ENCODE measurements around the gene EPB41.
A peak's percentile ranks its signal among the peaks of the same experiment; 100 is the strongest.
"Not testable (repeated sequence)": the region's sequence is repeated elsewhere in the genome, so short reads cannot be mapped to it uniquely, and the experiment has no call there.

Gene EPB41

GRCh38 chr1:29052100-29052499 lies 137.7 kb downstream of the EPB41 start:
- peak in 1 of 2 experiments; percentile 6 for DNase-seq (ENCODE audit: low read depth in 2 of 2)

- no peak for DNase-seq (ENCODE audit: low read depth in 2 of 2)
Observed at GRCh38 chr1:29052941-29053340, 138.6 kb downstream of the EPB41 start.

- peak in 1 of 2 experiments; percentile 3 for DNase-seq (ENCODE audit: low read depth in 2 of 2)
Observed at GRCh38 chr1:29055160-29055559, 140.8 kb downstream of the EPB41 start.

GRCh38 chr1:29056256-29056655 lies 141.9 kb downstream of the EPB41 start:
- DNase-seq (ENCODE audit: low read depth in 2 of 2) = no peak

GRCh38 chr1:29057700-29058099 lies 143.3 kb downstream of the EPB41 start:
- no peak for DNase-seq (ENCODE audit: low read depth in 2 of 2)

- DNase-seq (ENCODE audit: low read depth in 2 of 2) = no peak
Observed at GRCh38 chr1:29062157-29062942, 148.0 kb downstream of the EPB41 start.

- no peak for DNase-seq (ENCODE audit: low read depth in 2 of 2)
Observed at GRCh38 chr1:29064064-29064463, 149.7 kb downstream of the EPB41 start.

- no peak for DNase-seq (ENCODE audit: low read depth in 2 of 2)
Observed at GRCh38 chr1:29077155-29077554, 162.8 kb downstream of the EPB41 start.

- DNase-seq (ENCODE audit: low read depth in 2 of 2) = not testable (repeated sequence)
Observed at GRCh38 chr1:29079916-29080629, 165.7 kb downstream of the EPB41 start.

GRCh38 chr1:29081201-29081600 lies 166.8 kb downstream of the EPB41 start:
- no peak for DNase-seq (ENCODE audit: low read depth in 2 of 2)

GRCh38 chr1:29082519-29082918 lies 168.2 kb downstream of the EPB41 start:
- DNase-seq (ENCODE audit: low read depth in 2 of 2) = no peak

- no peak for DNase-seq (ENCODE audit: low read depth in 2 of 2)
Observed at GRCh38 chr1:29083317-29084195, 169.2 kb downstream of the EPB41 start.

- DNase-seq (ENCODE audit: low read depth in 2 of 2) = no peak
Observed at GRCh38 chr1:29084196-29084521, 169.8 kb downstream of the EPB41 start.

GRCh38 chr1:29090937-29091618 lies 176.7 kb downstream of the EPB41 start:
- DNase-seq (ENCODE audit: low read depth in 2 of 2) = no peak

- DNase-seq (ENCODE audit: low read depth in 2 of 2) = not testable (repeated sequence)
Observed at GRCh38 chr1:29092704-29093103, 178.3 kb downstream of the EPB41 start.

GRCh38 chr1:29094433-29094832 lies 180.1 kb downstream of the EPB41 start:
- no peak for DNase-seq (ENCODE audit: low read depth in 2 of 2)

GRCh38 chr1:29094954-29095353 lies 180.6 kb downstream of the EPB41 start:
- no peak for DNase-seq (ENCODE audit: low read depth in 2 of 2)

GRCh38 chr1:29096231-29096886 lies 182.0 kb downstream of the EPB41 start:
- no peak for DNase-seq (ENCODE audit: low read depth in 2 of 2)

GRCh38 chr1:29099286-29099685 lies 184.9 kb downstream of the EPB41 start:
- no peak for DNase-seq (ENCODE audit: low read depth in 2 of 2)

- no peak for DNase-seq (ENCODE audit: low read depth in 2 of 2)
Observed at GRCh38 chr1:29100487-29100886, 186.1 kb downstream of the EPB41 start.

GRCh38 chr1:29105822-29106221 lies 191.5 kb downstream of the EPB41 start:
- DNase-seq (ENCODE audit: low read depth in 2 of 2) = no peak
